Fibroblast of pulmonary artery (primary cell): ENCODE measurements around the gene EPB41L5.
"Not testable (repeated sequence)": the region's sequence is repeated elsewhere in the genome, so short reads cannot be mapped to it uniquely, and the experiment has no call there.

Source experiments
- DNase-seq: peaks from one replicate; pipeline ENCODE4 v3.0.0-alpha.2; 2010; ENCODE audit warnings: low read depth
- H3K4me3 ChIP-seq: replicated peaks from 2 replicates; pipeline ENCODE4 v1.5.1; 2011; ENCODE audit warnings: low read depth, mild to moderate bottlenecking, control low read depth, low read length, moderate library complexity
- CTCF ChIP-seq: IDR thresholded peaks from 2 replicates; pipeline ENCODE4 v1.5.1; 2011; ENCODE audit warnings: mild to moderate bottlenecking, control low read depth, low read length, inconsistent platforms; ENCODE audit errors: missing control alignments

Gene EPB41L5

GRCh38 chr2:120066800-120067547 lies 54.1 kb downstream of the EPB41L5 start:
- no peak overlapping the region for H3K4me3 ChIP-seq
- no peak for TF ChIP-seq CTCF
- no peak for DNase-seq

DNA sequence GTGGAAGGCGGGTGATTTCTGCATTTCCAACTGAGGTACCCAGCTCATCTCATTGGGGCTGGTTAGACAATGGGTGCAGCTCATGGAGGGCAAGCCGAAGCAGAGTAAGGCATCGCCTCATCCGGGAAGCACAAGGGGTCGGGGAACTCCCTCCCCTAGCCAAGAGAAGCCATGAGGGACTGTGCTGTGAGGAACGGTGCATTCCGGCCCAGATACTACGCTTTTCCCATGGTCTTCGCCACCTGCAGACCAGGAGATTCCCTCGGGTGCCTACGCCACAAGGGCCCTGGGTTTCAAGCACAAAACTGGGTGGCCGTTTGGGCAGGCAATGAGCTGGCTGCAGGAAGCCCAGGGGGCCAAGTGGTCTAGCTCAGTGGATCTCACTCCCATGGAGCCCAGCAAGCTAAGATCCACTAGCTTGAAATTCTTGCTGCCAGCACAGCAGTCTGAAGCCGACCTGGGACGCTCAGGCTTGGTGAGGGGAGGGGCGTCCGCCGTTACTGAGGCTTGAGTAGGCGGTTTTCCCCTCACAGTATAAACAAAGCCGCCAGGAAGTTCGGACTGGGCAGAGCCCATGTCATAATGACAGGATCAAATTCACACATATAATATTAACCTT lies 55.3 kb downstream of the EPB41L5 start:
- H3K4me3 ChIP-seq, DNase-seq: not testable (repeated sequence)

- no peak overlapping the region for H3K4me3 ChIP-seq
- DNase-seq = no peak
- TF ChIP-seq CTCF = no peak
Observed at GRCh38 chr2:120075545-120075944, 62.7 kb downstream of the EPB41L5 start.

DNA sequence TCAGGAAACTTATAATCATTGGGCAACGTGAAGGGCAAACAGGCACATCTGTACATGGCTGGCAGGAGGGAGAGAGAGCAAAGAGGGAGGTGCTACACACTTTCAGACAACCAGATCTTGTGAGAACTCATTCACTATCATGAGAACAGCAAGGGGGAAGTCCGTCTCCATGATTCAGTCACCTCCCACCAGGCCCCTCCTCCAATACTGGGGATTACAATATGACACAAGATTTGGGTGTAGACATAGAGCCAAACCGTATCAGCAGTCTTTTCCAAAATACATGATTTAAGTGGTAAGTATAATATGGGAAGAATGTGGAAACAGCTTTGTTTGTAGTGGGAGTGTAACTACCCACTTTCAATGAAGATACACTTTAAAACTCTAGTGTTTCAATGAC lies 65.0 kb downstream of the EPB41L5 start:
- DNase-seq = peak; percentile 4

DNA sequence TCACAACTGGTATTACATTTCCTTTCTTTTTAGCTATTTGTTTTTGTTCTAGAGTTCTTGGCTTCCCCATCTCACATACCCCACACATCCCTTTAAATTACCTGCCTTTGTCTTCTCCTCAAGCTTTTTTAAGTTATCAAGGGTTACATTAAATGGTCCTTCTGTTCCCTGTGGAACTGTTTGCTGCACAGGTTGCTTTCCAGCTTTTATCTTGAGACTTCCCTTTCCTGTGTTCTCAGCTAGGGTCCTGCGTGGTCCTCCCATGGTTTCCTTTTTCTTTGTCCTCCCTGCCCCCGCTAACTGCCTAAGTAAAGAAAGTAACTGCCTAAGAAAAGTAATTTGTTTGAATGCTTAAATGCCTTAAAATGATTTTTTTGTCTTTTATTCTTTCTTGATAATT lies 66.8 kb downstream of the EPB41L5 start:
- no peak for TF ChIP-seq CTCF
- DNase-seq = no peak
- no peak overlapping the region for H3K4me3 ChIP-seq

More for the DNA sequence above, 65.0 kb downstream of the EPB41L5 start:
- no peak overlapping the region for H3K4me3 ChIP-seq
- TF ChIP-seq CTCF = no peak

- DNase-seq = no peak
- H3K4me3 ChIP-seq = no peak overlapping the region
- TF ChIP-seq CTCF = no peak
Observed at GRCh38 chr2:120091436-120091835, 78.6 kb downstream of the EPB41L5 start.

GRCh38 chr2:120094795-120095194 lies 81.9 kb downstream of the EPB41L5 start:
- DNase-seq = no peak
- no peak for TF ChIP-seq CTCF
- H3K4me3 ChIP-seq = no peak overlapping the region
